H9 (cell line): ENCODE results near the gene CASP14. TPM values are rescaled to one million over a fixed set of nuclear protein-coding genes. Genes with fewer than 3 reads are reported as not detected.

Experiments
- DNase-seq: peaks from one replicate; pipeline ENCODE4 v3.0.0-alpha.2; 2017
- H2AFZ ChIP-seq: one replicate; pipeline ENCODE4 v1.6.1; 2013; ENCODE audit warnings: mild to moderate bottlenecking, low read length, control low read depth, moderate library complexity
- H2AK5ac ChIP-seq: 2 replicates; pipeline ENCODE4 v1.6.1; 2013; ENCODE audit warnings: low read length, control low read depth, mixed read lengths; ENCODE audit not compliant: insufficient read length
- H2BK120ac ChIP-seq: one replicate; pipeline ENCODE4 v1.6.1; 2013; ENCODE audit warnings: low read depth, mild to moderate bottlenecking, low read length, control low read depth, inconsistent platforms; ENCODE audit not compliant: poor library complexity, severe bottlenecking
- H2BK12ac ChIP-seq: 2 replicates; pipeline ENCODE4 v1.6.1; 2013; ENCODE audit warnings: low read length, control low read depth, mixed read lengths, low read depth; ENCODE audit not compliant: insufficient read length
- H2BK15ac ChIP-seq: 2 replicates; pipeline ENCODE4 v1.6.1; 2013; ENCODE audit warnings: low read depth, low read length, control low read depth
- H2BK20ac ChIP-seq: one replicate; pipeline ENCODE4 v1.6.1; 2013; ENCODE audit warnings: low read depth, mild to moderate bottlenecking, low read length, control low read depth, inconsistent platforms; ENCODE audit not compliant: poor library complexity, severe bottlenecking
- H2BK5ac ChIP-seq: 2 replicates; pipeline ENCODE4 v1.6.1; 2013; ENCODE audit warnings: low read length, control low read depth, mixed read lengths; ENCODE audit not compliant: insufficient read length
- H3K14ac ChIP-seq: 2 replicates; pipeline ENCODE4 v1.6.1; 2013; ENCODE audit warnings: low read length, control low read depth; ENCODE audit not compliant: insufficient read depth
- H3K18ac ChIP-seq: 2 replicates; pipeline ENCODE4 v1.6.1; 2013; ENCODE audit warnings: low read depth, mild to moderate bottlenecking, mixed read lengths, low read length, control low read depth; ENCODE audit not compliant: insufficient read length
- H3K23ac ChIP-seq: 2 replicates; pipeline ENCODE4 v1.6.1; 2013; ENCODE audit warnings: low read length, control low read depth, mixed read lengths, low read depth; ENCODE audit not compliant: insufficient read length
- H3K23me2 ChIP-seq: 2 replicates; pipeline ENCODE4 v1.6.1; 2013; ENCODE audit warnings: low read depth, mild to moderate bottlenecking, mixed read lengths, low read length, control low read depth; ENCODE audit not compliant: insufficient read length, poor library complexity, severe bottlenecking
- H3K27ac ChIP-seq: 2 replicates; pipeline ENCODE4 v1.5.1; 2013; ENCODE audit warnings: low read length, control low read depth, mixed read lengths, low read depth; ENCODE audit not compliant: insufficient read length
- H3K27me3 ChIP-seq: 2 replicates; pipeline ENCODE4 v1.6.1; 2013; ENCODE audit warnings: low read length, control low read depth, inconsistent platforms; ENCODE audit not compliant: insufficient read depth
- H3K4ac ChIP-seq: 2 replicates; pipeline ENCODE4 v1.6.1; 2013; ENCODE audit warnings: low read depth, mild to moderate bottlenecking, control low read depth, inconsistent platforms, low read length, moderate library complexity
- H3K4me1 ChIP-seq: 2 replicates; pipeline ENCODE4 v1.6.1; 2013; ENCODE audit warnings: low read length, control low read depth, inconsistent platforms; ENCODE audit not compliant: insufficient read depth
- H3K4me2 ChIP-seq: 2 replicates; pipeline ENCODE4 v1.6.1; 2013; ENCODE audit warnings: low read length, control low read depth, mixed read lengths; ENCODE audit not compliant: insufficient read length, insufficient read depth
- H3K56ac ChIP-seq: 2 replicates; pipeline ENCODE4 v1.6.1; 2013; ENCODE audit warnings: low read depth, mild to moderate bottlenecking, mixed read lengths, low read length, control low read depth; ENCODE audit not compliant: insufficient read length
- H3K79me1 ChIP-seq: 2 replicates; pipeline ENCODE4 v1.6.1; 2013; ENCODE audit warnings: low read depth, mild to moderate bottlenecking, moderate library complexity, low read length, control low read depth, inconsistent platforms; ENCODE audit not compliant: insufficient read depth, poor library complexity, severe bottlenecking
- H3K79me2 ChIP-seq: 2 replicates; pipeline ENCODE4 v1.6.1; 2013; ENCODE audit warnings: low read length, control low read depth, inconsistent platforms; ENCODE audit not compliant: insufficient read depth
- H3K9ac ChIP-seq: 2 replicates; pipeline ENCODE4 v1.6.1; 2013; ENCODE audit warnings: low read length, control low read depth, mixed read lengths; ENCODE audit not compliant: insufficient read length; ENCODE audit errors: extremely low read depth
- H3K9me3 ChIP-seq: one replicate; pipeline ENCODE4 v1.6.1; 2013; ENCODE audit warnings: low read depth, low read length, inconsistent platforms; ENCODE audit not compliant: control insufficient read depth
- H3T11ph ChIP-seq: one replicate; pipeline ENCODE4 v1.6.1; 2013; ENCODE audit warnings: mild to moderate bottlenecking, low read length, control low read depth, inconsistent platforms
- H4K20me1 ChIP-seq: one replicate; pipeline ENCODE4 v1.6.1; 2013; ENCODE audit not compliant: control insufficient read depth, insufficient read length, insufficient read depth
- H4K5ac ChIP-seq: 2 replicates; pipeline ENCODE4 v1.6.1; 2013; ENCODE audit warnings: low read depth, mild to moderate bottlenecking, mixed read lengths, low read length, control low read depth; ENCODE audit not compliant: insufficient read length
- H4K8ac ChIP-seq: replicated peaks from 2 replicates; pipeline ENCODE4 v1.6.1; 2013; ENCODE audit warnings: low read length, control low read depth, mixed read lengths, low read depth; ENCODE audit not compliant: insufficient read length
- H4K91ac ChIP-seq: 2 replicates; pipeline ENCODE4 v1.6.1; 2013; ENCODE audit warnings: low read depth, mild to moderate bottlenecking, moderate library complexity, mixed read lengths, low read length, control low read depth; ENCODE audit not compliant: insufficient read length
- H3K27ac Mint-ChIP-seq, 3 experiments: 2 replicates in 2 of 3; 3 replicates in 1 of 3; pipeline ENCODE4 v1.8.0; 2020 to 2021; ENCODE audit warnings: mixed read lengths in 3 of 3, mild to moderate bottlenecking in 1 of 3, moderate library complexity in 1 of 3
- H3K27me3 Mint-ChIP-seq: 2 replicates; pipeline ENCODE4 v1.8.0; 2021; ENCODE audit warnings: low read depth, mild to moderate bottlenecking, moderate library complexity, mixed read lengths
- H3K36me3 Mint-ChIP-seq, 3 experiments: 2 replicates in 2 of 3; 3 replicates in 1 of 3; pipeline ENCODE4 v1.8.0; 2020 to 2021; ENCODE audit warnings: low read depth in 3 of 3, mixed read lengths in 3 of 3; ENCODE audit not compliant: insufficient read depth in 1 of 3
- H3K4me1 Mint-ChIP-seq, 2 experiments: 2 replicates each; pipeline ENCODE4 v1.8.0; 2020; ENCODE audit warnings: mixed read lengths in 2 of 2
- H3K4me3 Mint-ChIP-seq, 2 experiments: 2 replicates in 1 of 2; 3 replicates in 1 of 2; pipeline ENCODE4 v1.8.0; 2020 to 2021; ENCODE audit warnings: mild to moderate bottlenecking in 2 of 2, mixed read lengths in 2 of 2, moderate library complexity in 1 of 2
- H3K9me3 Mint-ChIP-seq, 2 experiments: 2 replicates in 1 of 2; 3 replicates in 1 of 2; pipeline ENCODE4 v1.8.0; 2020; ENCODE audit warnings: mild to moderate bottlenecking in 2 of 2, mixed read lengths in 2 of 2, moderate library complexity in 1 of 2
- WGBS: extraction: QIAGEN DNeasy Blood & Tissue Kit; methylation state at CpG from one replicate; pipeline ENCODE4 v1.1.7; 2013; ENCODE audit warnings: missing lambda C conversion rate, low lambda C conversion rate, mixed read lengths; ENCODE audit not compliant: insufficient read length; ENCODE audit errors: extremely low coverage; 5-methylcytosine and 5-hydroxymethylcytosine counted together
- total RNA-seq: library from RNA; stranded (reverse); gene quantifications from 2 replicates; pipeline ENCODE4 v1.2.1, GENCODE V29; 2021
- TF ChIP-seq, protein P1 (sequence below): fragments of 200-600 bp; sonication (generic); conservative IDR thresholded peaks from 3 replicates; pipeline ENCODE4 v1.8.0; 2021; ENCODE audit warnings: antibody characterized with exemption, mild to moderate bottlenecking

CASP14 gene
- total RNA-seq, 1 experiment from 2014 or later = not detected

DNA sequence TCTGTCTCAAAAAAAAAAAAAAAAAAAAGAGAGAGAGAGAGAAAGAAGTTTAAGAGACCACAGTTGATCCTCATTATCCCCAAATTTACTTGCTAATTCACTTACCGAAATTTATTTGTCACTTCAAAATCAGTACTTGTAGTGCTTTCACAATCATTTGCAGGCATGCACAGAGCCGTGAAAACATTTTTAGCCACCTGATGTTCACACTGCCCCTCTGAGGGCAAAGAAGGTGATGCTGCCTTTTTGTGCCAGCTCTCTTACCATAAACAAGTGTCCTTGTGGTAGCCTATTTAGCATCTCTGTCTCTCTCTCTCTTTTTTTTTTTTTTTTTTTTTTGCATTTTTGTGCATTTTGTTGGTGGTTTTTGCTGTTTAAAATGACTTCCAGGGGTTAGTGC is 24.1 kb upstream of the CASP14 start:
- no peak overlapping the region for H3K18ac ChIP-seq
- TF ChIP-seq, protein P1, sequence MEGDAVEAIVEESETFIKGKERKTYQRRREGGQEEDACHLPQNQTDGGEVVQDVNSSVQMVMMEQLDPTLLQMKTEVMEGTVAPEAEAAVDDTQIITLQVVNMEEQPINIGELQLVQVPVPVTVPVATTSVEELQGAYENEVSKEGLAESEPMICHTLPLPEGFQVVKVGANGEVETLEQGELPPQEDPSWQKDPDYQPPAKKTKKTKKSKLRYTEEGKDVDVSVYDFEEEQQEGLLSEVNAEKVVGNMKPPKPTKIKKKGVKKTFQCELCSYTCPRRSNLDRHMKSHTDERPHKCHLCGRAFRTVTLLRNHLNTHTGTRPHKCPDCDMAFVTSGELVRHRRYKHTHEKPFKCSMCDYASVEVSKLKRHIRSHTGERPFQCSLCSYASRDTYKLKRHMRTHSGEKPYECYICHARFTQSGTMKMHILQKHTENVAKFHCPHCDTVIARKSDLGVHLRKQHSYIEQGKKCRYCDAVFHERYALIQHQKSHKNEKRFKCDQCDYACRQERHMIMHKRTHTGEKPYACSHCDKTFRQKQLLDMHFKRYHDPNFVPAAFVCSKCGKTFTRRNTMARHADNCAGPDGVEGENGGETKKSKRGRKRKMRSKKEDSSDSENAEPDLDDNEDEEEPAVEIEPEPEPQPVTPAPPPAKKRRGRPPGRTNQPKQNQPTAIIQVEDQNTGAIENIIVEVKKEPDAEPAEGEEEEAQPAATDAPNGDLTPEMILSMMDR = no peak; the same call in 2 of the 3 replicates
- no peak overlapping the region for H4K5ac ChIP-seq
- H3K79me1 ChIP-seq = no peaks in the 10 kb centered on the region
- no peak overlapping the region for H3K9ac ChIP-seq
- H2AK5ac ChIP-seq = no peak overlapping the region
- H3K4me1 ChIP-seq = no peaks in the 10 kb centered on the region
- no peak overlapping the region for H3K56ac ChIP-seq
- H3K27me3 ChIP-seq = no peaks in the 10 kb centered on the region
- Mint-ChIP-seq H3K4me1 (no peaks in the 10 kb centered on the region), H3K4me3 (no peak overlapping the region), H3K27ac (no peak overlapping the region), H3K36me3 (peaks cover 0 to 14% (median 0%) of the 10 kb centered on the region in 3 experiments; a peak in 3 of 7 replicates), H3K9me3 (peaks cover 0 to 77% of the 10 kb centered on the region in 2 experiments; a peak in 2 of 5 replicates), H3K27me3 (peaks cover 11% of the 10 kb centered on the region)
- H3K23ac ChIP-seq = no peak overlapping the region
- no peak overlapping the region for H2BK20ac ChIP-seq
- no peak overlapping the region for H4K91ac ChIP-seq
- H2BK15ac ChIP-seq = no peak overlapping the region
- H4K20me1 ChIP-seq = no peaks in the 10 kb centered on the region
- H2BK5ac ChIP-seq = no peak overlapping the region
- no peak overlapping the region for H2BK120ac ChIP-seq
- H3K4me2 ChIP-seq = no peak overlapping the region
- H2AFZ ChIP-seq = no peak overlapping the region
- H3T11ph ChIP-seq = no peak overlapping the region
- no CpG with 5 or more reads among the region's 2 CpGs for WGBS
- no peak overlapping the region for H2BK12ac ChIP-seq
- H4K8ac ChIP-seq = no peak overlapping the region
- no peaks in the 10 kb centered on the region for H3K79me2 ChIP-seq
- no peak overlapping the region for H3K14ac ChIP-seq
- H3K23me2 ChIP-seq = no peaks in the 10 kb centered on the region
- H3K27ac ChIP-seq = no peak overlapping the region
- H3K4ac ChIP-seq = no peak overlapping the region
- no peaks in the 10 kb centered on the region for H3K9me3 ChIP-seq
- DNase-seq = no peak
